Ecto neural progenitor cell (in vitro differentiated cells): ENCODE measurements around the gene HYCC2.
"Not testable (repeated sequence)": the region's sequence is repeated elsewhere in the genome, so short reads cannot be mapped to it uniquely, and the experiment has no call there.

Experiments
- DNase-seq: peaks from one replicate; pipeline ENCODE4 v3.0.0-alpha.2; 2018; ENCODE audit warnings: low spot score

HYCC2 gene

DNA sequence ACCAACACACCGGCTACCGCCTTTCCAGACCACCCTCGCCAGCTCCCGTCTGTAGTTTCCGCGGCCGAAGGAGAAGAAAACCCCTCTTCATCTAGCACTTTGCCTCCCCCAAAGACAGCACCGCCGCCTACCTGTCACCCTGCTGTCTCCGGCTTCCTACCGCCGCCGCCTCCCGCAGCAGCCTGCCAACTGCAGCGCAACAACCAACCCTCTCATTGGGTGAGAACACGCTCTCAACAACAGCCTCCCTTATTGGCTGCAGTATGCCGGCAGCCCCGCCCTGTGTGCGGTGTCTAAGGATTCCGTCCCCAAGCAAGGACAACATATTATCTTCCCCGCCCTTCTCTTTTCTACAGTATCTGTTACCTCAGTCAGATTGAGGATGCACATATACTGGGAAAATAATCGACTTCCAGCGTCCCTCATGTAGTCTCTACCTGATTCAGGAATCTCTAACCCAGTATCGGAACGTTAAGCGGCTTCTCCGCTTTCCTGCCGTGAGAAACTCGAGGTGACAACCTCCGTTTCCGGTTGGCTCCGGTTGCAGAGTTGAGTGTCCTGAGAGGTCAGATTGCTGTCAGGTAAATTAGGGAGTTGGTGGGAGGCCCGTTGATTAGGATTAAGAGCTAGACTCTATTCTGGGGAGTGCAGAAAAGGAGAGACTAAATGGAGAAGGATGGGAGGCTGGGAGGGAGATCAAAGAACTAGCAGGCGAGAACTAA lies at the start of gene HYCC2, which contains the start of gene NDUFB3:
HYCC2 (minus strand) TSS at position 193 of the 722 bp plus-strand sequence. CDS start 47,662 bp downstream, outside the sequence.
NDUFB3 (plus strand) TSS at position 523 of the 722 bp plus-strand sequence. CDS start 6,882 bp downstream, outside the sequence.
- peak; percentile 95 for DNase-seq

DNA sequence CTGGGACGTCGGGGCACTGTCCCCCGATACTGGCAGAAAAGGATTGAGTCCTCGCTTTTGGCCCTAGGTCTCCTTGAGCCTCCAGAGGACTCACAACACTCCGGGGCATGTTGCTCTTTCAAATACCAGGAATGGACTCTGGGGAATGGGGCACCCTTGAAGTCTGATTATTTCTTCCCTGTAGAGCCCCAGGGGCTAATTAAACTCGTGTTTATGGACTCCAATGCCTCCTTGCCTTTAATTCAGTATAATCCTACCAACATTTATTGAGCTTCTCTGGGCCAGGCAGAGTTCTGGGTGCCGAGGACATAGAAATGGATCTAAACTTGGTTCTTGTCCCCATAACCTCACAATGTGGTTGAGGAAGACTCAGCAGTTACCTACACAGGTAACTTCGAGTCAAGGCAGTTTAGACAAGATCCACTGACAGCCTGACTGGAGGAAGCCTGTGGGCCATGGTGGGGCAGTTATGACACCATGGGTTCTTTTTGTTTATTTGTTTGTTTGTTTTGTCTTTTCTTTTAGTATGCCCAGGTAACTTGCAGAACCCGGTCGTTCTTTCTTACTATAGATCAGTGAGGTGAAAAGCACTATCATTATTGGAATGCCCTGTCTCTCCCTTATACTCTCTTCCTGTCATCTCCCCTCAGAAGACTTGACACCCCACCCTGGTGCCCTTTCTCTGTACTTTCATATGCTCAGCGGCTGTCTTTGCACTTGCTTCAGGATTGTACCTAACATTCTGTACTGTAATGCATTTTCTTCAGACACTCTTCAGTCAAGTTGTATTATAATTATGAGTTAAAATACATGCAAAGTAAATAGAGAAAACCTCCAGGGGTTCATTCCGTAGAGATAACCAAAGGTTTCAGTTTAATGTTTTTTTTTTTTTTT lies 47.7 kb upstream of the HYCC2 start:
- no peak for DNase-seq

DNA sequence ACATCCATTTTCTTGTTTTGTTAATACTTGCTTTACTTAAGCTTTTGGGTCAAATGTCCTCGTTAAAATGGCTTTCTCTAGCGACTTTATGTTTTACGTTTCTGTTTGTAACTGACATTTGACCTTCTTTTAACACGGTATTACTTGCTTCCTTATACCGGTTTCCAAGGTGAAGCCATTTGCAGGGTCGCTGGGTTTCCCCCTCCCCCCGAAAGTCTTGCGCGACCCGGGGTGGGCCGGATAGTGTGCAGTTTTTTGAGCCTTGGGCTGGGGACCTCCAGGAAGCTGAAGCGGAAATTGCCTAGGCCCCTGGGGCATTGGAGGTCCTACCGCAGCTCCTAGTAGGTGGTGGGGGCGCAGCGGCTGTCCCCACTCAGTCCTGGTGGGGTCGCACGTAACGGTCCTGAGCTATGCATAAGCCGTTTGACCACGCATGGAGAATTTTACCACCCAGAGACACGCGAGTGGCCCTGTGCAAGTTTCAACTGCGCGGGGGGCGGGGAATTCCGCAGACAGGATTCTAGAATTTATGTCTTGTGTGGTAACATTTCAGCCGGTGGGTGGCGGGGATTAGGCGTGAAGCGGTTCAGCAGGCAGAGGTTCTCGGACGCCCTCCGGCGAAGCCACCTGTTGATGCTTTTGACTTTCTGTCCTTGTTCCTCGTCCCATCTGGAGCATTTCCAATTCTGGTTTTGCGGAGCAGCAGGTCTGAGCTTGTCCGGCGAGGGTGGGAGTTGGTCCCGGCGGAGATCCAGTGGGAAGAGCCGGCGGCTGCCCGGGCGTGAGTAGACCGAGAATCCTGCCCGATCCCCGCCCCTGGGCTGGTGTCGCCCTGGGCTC lies 46.9 kb upstream of the HYCC2 start:
- DNase-seq = peak; percentile 86

DNA sequence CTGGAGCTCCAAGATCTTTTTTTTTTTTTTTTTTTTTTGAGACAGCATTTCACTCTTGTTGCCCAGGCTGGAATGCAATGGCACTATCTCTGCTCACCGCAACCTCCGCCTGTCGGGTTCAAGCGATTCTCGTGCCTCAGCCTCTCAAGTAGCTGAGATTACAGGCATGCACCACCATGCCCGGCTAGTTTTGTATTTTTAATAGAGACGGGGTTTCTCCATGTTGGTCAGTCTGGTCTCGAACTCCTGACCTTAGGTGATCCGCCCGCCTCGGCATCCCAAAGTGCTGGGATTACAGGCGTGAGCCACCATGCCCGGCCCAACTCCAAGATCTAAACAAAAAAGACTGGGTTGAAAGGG lies 46.2 kb upstream of the HYCC2 start:
- DNase-seq = not testable (repeated sequence)

DNA sequence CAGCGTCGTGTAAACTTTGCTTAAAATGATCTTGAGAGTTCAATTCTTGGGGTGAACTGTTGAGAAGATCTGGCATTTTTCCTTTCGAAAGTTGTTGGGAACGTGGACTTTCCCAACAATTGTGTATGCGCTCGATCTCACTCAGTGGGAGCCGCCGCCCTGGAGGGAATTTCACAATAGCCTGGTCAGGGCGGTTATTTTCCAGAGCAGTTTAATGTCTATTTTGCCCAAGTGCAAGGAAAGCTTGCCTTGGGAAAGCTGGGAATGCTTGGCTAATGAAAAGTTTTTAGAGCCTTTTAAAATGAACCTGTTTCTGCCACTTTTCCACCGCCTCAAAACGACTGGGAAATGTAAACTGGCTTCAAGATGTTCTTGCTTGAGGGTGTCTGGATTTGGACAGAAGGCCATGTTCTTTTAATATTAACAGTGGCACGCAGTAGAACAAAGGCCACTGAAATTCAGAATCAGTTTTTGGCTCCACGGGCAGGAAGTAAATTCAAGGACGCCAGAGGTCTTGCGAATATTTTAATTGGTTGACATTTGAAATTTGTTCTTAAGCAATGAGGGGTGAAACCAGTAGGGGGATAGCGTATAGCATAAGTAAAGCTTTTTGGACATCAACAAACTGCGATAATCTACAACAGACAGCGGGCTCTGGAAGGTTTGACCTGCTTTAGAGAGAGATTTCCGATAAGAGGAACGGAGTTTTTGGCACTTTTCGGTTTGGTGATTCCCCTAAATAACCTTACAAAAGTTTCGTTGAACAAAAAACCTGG lies 45.7 kb upstream of the HYCC2 start:
- DNase-seq = no peak

DNA sequence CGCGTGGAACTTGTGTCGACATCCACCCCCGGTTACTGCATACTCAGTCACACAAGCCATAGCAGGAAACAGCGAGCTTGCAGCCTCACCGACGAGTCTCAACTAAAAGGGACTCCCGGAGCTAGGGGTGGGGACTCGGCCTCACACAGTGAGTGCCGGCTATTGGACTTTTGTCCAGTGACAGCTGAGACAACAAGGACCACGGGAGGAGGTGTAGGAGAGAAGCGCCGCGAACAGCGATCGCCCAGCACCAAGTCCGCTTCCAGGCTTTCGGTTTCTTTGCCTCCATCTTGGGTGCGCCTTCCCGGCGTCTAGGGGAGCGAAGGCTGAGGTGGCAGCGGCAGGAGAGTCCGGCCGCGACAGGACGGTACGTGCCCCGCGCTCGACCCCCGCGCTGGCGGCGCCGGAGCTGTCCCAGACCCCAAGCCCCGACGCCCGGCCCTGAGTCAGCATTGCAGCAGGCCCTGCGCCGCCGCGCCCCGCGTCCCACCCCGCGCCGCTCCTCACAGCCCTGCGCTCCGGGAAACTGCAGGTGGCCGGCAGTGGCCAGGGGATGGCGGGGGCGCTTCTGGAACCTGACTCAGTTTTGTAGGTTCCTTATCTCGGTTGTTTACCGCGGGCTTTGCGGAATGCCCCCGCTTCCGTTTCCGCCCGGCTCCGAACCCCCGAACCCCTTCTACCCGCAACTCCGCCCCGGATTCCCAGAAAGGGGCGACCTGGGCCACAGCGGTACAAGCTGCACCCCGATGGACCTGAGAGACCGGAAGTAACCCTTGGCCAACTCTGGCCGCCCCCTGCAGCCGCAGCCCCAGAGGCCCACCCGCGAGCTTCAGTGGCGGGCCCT lies 44.9 kb upstream of the HYCC2 start, which contains the start of gene CFLAR:
CFLAR (plus strand) TSS at position 50 of the 844 bp plus-strand sequence. CDS start 13,702 bp downstream, outside the sequence.
- DNase-seq = peak; percentile 71

DNA sequence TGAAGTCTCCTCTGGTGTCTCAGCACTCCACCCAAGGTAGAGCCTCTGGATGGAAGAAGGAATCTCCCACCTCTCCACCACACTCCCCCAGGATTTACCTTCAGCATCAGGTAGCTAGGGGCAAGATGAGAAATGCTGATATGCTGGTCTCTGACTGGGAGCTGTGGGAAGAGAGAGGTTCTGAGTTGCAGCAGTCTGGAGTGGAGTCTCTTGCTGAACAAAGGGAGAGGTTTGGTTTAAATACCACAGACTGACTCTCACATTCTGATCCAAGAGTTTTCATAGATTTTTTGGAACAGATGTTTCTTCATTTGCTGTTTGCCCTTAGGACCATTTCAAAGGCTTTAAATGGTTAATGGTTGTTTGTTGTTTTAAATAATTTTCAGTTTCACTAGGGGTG lies 43.4 kb upstream of the HYCC2 start:
- no peak for DNase-seq

DNA sequence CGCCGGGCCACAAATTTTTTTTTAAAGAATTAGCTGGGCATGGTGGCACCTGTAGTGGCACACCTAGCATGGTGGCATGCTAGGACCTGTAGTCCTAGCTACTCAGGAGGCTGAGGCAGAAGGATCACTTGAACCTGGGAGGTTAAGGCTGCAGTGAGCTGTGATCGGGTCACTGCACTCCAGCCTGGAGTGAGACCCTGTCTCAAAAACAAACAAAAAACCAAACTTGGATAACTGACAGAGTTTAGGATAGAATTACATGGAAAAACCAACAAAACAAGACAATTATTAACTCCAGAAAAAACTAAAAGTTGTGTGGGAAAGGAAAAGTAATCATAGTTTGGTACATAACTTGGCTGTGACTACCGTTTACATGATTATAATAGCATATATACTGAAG lies 42.9 kb upstream of the HYCC2 start:
- no peak for DNase-seq

DNA sequence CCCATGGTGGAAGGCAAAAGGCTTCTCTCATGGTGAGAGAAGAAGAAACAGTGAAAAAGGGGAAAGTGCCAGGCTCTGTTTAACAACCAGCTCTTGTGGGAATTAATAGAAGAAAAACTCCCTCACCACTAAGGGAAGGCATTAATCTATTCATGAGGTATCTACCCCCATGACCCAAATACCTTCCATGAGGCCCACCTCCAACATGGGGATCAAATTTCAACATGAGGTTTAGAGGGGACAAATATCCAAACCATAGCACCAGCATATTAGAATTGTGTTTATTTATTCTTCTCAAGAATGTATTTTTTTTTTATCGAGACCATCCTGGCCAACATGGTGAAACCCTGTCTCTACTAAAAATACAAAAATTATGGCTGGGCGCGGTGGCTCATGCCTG lies 39.6 kb upstream of the HYCC2 start:
- no peak for DNase-seq

DNA sequence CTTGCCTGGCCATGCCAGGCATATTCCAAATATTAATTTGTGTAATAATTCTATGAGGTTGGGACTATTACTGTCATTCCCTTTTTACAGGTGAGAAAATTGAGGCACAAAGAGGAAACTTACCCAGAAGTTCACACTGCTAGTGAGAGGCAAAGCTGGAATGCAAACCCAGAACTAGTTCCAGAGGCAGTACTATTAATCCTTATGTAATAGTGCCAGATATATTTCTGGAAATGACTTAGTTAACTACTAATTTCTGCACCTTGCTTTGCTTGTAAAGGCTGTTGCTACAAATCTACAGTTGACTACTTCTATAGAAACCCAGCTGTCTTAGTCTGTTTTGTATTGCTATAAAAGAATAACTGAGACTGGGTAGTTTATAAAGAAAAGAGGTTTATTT lies 39.1 kb upstream of the HYCC2 start:
- DNase-seq = no peak

DNA sequence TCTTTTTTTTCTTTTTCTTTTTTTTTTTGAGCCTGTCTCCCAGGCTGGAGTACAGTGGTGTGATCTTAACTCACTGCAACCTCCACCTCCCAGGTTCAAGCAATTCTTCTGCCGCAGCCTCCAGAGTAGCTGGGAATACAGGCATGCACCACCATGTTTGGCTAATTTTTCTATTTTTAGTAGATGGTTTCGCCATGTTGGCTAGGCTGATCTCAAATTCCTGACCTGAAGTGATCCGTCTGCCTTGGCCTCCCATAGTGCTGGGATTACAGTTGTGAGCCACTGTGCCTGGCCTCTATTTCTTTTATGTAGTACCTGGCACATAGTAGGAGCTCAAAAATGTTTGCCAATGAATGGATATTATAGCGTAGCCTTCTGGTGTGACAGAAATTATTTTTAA lies 37.7 kb upstream of the HYCC2 start:
- no peak for DNase-seq

DNA sequence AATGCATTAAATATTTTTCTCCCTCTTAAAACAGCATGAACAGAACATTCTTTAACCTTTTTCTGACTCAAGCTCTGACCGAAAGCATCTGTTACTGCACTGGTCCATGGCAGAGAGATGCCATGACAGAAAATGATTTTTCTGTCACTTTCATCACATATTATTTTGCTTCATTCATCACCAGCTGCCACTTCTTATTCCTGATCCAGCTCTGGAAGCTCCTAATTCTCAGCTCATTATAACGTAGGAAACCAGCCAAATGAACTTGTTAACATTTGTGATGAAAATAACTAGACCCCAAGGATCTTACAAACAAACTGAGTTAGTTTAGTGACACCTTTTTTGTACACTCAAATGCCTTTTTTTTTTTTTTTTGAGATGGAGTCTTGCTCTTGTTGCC lies 36.9 kb upstream of the HYCC2 start:
- DNase-seq = no peak

DNA sequence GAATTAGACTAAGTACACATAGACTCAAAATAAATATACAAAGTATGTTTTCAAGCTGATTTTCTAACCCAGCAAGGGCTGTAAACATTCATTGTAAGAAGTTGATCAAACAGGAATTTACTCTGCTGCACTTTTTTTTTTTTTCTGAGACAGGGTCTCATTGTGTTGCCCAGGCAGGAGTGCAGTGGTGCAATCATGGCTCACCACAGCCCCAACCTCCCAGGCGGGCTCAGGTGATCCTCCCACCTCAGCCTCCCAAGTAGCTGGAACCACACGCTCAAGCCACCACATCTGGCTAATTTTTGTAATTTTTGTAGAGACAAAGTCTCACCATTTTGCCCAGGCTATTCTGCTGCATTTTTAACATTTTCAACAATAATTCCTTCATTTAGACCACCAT lies 36.2 kb upstream of the HYCC2 start:
- no peak for DNase-seq

DNA sequence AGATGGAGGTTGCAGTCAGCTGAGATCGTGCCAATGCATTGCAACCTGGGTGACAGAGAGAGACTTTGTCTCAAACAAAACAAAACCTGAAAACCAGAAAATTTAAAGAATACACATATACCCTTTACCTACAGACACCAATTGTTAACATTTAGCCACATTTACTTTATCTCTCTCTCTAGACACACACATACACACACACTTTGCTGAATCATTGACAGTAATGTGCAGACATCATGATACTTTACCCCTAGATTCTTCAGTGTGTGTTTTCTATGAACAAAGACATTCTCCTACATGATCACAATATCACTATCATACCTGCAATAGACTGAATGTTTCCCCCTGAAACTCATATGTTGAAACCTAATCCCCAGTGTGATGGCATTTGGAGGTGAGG lies 34.3 kb upstream of the HYCC2 start:
- DNase-seq = no peak

DNA sequence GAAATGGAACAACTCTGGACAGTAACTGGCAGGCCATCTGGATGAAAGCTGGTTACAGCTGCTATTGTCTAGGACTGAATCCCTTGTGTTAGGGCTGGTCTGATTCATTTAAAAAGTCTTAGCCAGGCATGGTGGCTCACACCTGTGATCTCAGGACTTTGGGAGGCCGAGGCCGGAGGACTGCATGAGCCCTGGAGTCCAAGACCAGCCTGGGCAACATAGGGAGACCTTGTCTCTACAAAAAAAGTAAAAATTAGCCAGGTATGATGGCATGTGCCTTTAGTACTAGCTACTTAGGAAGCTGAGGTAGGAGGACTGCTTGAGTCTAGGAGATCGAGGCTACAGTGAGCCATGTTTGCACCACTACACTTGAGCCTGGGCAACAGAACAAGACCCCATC lies 29.0 kb upstream of the HYCC2 start:
- no peak for DNase-seq

DNA sequence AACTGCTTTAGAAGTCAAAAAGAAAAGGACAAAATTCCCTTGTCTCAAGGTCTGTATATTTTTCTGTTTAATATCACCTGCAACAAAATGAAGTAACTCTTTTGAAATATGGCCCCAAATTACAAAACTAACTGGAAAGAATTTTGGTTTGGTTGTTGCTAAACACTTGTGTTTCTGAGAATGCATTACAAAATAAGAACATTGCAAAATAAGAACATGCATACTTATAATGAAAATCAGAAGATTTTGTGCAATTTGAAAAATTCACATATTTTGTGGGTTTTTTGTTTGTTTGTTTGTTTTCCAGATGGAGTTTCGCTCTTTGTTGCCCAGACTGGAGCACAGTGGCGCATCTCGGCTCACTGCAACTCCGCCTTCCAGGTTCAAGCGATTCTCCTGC lies 22.1 kb upstream of the HYCC2 start:
- no peak for DNase-seq

DNA sequence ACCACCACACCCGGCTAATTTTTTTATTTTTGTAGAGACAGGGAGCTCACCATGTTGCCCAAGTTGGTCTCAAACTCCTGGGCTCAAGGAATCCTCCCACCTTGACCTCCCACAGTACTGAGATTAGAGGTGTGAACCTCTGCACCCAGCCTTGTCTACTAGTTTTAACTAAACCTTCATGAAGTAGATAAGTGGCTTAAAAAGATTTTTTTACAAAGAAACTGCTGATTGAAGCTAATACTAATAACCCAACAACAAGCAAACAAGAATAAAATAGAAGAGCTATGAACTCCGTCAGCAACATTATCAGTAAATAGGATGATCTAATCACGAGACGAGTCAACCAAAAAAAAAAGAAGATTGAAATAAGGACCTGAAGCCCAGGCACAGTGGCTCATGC lies 19.1 kb upstream of the HYCC2 start:
- no peak for DNase-seq

DNA sequence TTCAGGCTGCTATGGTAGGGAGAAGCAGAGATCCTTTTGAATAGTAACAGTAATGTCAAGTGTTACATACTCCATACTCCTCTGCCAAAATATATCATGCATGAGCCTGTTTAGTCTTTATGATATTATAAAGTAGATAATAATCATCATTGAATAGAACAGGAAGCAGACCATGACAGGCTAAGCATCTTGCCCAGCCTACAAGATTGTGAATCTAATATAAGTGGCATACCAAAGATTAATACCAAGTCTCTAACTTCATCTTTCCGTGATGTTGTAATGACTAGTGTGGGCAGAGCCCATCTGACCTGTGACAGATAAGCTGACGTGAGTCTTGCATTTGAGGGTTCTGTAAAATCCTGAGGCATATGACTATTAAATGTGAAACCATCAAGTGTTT lies 13.4 kb upstream of the HYCC2 start:
- no peak for DNase-seq

DNA sequence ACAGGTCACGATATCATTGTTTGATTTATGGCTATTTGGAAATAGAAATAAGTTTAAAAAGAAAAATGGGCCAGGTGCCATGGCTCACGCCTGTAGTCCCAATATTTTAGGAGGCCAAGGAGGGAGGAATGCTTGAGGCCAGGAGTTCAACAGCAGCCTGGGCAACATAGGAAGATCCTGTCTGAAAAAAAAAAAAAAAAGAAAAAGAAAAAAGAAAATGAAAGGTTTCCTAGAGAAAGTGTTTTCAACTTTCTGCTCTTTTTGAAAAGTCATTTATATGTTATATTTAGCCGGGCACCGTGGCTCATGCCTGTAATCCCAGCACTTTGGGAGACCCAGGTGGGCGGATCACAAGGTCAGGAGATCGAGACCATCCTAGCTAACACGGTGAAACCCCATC lies 3.5 kb upstream of the HYCC2 start:
- no peak for DNase-seq

DNA sequence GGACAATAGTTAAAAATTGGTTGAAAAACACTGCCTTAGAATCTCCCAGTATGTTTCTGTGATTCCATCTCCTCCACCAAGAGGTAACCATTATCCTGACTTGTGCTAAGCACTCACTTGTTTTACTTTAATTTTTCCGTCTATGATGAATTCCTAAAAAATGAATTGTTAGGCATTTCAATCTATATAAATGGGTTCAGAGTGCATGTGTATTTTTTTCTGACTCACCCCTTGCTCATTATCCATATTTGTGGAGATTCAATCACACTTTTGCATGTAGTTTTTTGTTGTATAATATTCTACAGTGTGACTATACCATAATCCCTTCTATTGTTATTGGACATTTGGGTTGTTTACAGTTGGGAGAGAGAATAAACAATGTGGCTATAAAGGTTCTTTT lies 1.6 kb upstream of the HYCC2 start:
- no peak for DNase-seq

DNA sequence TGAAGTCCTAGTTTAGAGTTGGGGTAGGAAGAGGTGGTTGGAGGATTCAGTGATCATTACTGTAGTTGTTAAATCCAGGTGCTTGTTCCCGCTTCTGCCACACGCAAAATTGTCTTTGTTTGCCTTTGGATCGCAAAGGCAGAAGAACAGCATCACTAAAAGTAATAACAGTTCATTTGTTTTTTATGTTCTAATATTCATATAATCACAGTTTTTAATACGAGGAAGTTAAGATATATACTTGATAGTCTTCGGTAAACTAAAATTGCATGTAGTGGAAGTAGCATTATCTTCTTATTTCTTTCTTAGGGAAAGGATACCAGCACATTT lies 695 bp upstream of the HYCC2 start:
- no peak for DNase-seq
